Suprapubic skin (tissue), 4 donors: ENCODE data around the gene ZNF532.

Experiments
- EP300 ChIP-seq: sonication (generic); formaldehyde crosslinking; IDR thresholded peaks from one replicate; pipeline ENCODE4 v1.6.1; 2017; ENCODE audit warnings: antibody characterized with exemption
- POLR2A ChIP-seq, 2 donors: fragments of 450-650 bp; IDR thresholded peaks; one replicate each; pipeline ENCODE4 v1.6.1; 2017; ENCODE audit warnings: antibody characterized with exemption in 2 of 2, mild to moderate bottlenecking in 2 of 2, moderate library complexity in 2 of 2
- POLR2AphosphoS5 ChIP-seq, 3 donors: sonication (generic); formaldehyde crosslinking; IDR thresholded peaks; one replicate each; pipeline ENCODE4 v1.6.1; 2017; ENCODE audit warnings: antibody characterized with exemption in 3 of 3
- TF ChIP-seq, protein P1 (sequence below), 2 donors: fragments of 200-600 bp in 1 of 2; fragments of 450-650 bp in 1 of 2; sonication (generic) in 1 of 2; IDR thresholded peaks; one replicate each; pipeline ENCODE4 v1.5.1; 2016 to 2019; ENCODE audit warnings: antibody characterized with exemption in 2 of 2, mild to moderate bottlenecking in 1 of 2, moderate library complexity in 1 of 2

DNA sequence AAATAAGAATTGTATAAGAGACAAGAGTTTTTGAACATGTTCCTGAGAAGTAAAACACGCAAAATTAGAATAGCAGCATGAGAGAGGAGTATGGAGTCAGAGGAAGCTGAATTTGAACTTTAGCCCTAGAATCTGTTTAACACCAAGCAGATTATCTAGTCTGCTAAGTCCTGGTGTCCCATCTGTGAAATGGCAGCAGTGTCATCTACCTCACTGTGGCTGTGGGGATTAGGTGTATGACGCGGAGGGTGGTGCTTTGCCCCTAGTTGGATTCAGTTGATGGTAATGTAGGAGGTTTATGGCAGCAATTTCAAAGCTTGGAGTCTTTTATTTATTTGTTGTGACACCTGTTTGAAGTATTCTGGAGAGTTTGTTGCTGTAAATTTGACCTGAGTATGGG lies 79.2 kb downstream of the ZNF532 start:
- TF ChIP-seq POLR2A (IDR thresholded peaks at IDR 0.05) (no peak), POLR2AphosphoS5 (IDR thresholded peaks at IDR 0.05) (no peak), EP300 (no peak)
- TF ChIP-seq, protein P1, sequence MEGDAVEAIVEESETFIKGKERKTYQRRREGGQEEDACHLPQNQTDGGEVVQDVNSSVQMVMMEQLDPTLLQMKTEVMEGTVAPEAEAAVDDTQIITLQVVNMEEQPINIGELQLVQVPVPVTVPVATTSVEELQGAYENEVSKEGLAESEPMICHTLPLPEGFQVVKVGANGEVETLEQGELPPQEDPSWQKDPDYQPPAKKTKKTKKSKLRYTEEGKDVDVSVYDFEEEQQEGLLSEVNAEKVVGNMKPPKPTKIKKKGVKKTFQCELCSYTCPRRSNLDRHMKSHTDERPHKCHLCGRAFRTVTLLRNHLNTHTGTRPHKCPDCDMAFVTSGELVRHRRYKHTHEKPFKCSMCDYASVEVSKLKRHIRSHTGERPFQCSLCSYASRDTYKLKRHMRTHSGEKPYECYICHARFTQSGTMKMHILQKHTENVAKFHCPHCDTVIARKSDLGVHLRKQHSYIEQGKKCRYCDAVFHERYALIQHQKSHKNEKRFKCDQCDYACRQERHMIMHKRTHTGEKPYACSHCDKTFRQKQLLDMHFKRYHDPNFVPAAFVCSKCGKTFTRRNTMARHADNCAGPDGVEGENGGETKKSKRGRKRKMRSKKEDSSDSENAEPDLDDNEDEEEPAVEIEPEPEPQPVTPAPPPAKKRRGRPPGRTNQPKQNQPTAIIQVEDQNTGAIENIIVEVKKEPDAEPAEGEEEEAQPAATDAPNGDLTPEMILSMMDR (IDR thresholded peaks at IDR 0.05): no peak
